MM.1S (cell line): ENCODE results near the gene ZMIZ1.

ENCODE experiments used
- EZH2 ChIP-seq: fragments of 300-600 bp; sonication (generic); optimal IDR thresholded peaks from 2 replicates; pipeline ENCODE3; 2017; ENCODE audit warnings: low read depth, mild to moderate bottlenecking, antibody characterized with exemption, low read length, mixed read lengths
- TF ChIP-seq, protein P1 (sequence below): fragments of 300-600 bp; sonication (generic); IDR thresholded peaks from 2 replicates; pipeline ENCODE4 v1.5.1; 2016; ENCODE audit warnings: antibody characterized with exemption, low read length, mixed read lengths

DNA sequence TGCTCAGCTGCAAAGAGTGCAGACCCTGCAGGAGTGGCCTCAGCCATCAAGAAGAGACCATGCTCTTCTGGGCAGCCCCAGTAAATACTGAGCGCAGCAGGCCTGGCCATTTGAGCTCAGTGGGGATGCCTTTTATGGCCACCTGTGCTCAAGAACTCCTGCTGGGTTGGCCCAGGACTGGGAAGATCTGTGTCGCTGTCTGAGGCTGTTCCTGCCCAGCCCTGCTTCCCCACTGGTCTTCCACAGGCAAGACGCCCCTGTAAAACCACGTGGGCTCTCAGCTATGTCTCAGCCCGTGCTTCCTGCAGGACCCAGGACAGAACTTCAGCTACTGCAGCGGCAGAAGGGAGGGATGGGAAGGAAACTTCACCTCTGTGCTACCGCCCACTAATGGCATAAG lies 268.0 kb downstream of the ZMIZ1 start:
- TF ChIP-seq EZH2, result no peak
- TF ChIP-seq, protein P1, sequence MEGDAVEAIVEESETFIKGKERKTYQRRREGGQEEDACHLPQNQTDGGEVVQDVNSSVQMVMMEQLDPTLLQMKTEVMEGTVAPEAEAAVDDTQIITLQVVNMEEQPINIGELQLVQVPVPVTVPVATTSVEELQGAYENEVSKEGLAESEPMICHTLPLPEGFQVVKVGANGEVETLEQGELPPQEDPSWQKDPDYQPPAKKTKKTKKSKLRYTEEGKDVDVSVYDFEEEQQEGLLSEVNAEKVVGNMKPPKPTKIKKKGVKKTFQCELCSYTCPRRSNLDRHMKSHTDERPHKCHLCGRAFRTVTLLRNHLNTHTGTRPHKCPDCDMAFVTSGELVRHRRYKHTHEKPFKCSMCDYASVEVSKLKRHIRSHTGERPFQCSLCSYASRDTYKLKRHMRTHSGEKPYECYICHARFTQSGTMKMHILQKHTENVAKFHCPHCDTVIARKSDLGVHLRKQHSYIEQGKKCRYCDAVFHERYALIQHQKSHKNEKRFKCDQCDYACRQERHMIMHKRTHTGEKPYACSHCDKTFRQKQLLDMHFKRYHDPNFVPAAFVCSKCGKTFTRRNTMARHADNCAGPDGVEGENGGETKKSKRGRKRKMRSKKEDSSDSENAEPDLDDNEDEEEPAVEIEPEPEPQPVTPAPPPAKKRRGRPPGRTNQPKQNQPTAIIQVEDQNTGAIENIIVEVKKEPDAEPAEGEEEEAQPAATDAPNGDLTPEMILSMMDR, result no peak
